AG10803 (cell line): ENCODE results near the gene KNCN.

ENCODE experiments used
- DNase-seq: peaks from one replicate; pipeline ENCODE4 v3.0.0; 2010; ENCODE audit warnings: low read depth
- H3K4me3 ChIP-seq: 2 replicates; pipeline ENCODE4 v1.5.1; 2011; ENCODE audit warnings: mild to moderate bottlenecking, low read length, control low read depth
- TF ChIP-seq, protein P1 (sequence below): conservative IDR thresholded peaks from 2 replicates; pipeline ENCODE4 v1.5.1; 2011; ENCODE audit warnings: mild to moderate bottlenecking, low read length, control low read depth, inconsistent platforms

Gene KNCN

GRCh38 chr1:46512135-46512791, 39.2 kb downstream of the KNCN start:
- H3K4me3 ChIP-seq = no peak overlapping the region
- no peak for DNase-seq
- TF ChIP-seq, protein P1, sequence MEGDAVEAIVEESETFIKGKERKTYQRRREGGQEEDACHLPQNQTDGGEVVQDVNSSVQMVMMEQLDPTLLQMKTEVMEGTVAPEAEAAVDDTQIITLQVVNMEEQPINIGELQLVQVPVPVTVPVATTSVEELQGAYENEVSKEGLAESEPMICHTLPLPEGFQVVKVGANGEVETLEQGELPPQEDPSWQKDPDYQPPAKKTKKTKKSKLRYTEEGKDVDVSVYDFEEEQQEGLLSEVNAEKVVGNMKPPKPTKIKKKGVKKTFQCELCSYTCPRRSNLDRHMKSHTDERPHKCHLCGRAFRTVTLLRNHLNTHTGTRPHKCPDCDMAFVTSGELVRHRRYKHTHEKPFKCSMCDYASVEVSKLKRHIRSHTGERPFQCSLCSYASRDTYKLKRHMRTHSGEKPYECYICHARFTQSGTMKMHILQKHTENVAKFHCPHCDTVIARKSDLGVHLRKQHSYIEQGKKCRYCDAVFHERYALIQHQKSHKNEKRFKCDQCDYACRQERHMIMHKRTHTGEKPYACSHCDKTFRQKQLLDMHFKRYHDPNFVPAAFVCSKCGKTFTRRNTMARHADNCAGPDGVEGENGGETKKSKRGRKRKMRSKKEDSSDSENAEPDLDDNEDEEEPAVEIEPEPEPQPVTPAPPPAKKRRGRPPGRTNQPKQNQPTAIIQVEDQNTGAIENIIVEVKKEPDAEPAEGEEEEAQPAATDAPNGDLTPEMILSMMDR = no peak

GRCh38 chr1:46510998-46511365, 40.5 kb downstream of the KNCN start:
- TF ChIP-seq, protein P1 = no peak
- no peak for DNase-seq
- no peak overlapping the region for H3K4me3 ChIP-seq

DNA sequence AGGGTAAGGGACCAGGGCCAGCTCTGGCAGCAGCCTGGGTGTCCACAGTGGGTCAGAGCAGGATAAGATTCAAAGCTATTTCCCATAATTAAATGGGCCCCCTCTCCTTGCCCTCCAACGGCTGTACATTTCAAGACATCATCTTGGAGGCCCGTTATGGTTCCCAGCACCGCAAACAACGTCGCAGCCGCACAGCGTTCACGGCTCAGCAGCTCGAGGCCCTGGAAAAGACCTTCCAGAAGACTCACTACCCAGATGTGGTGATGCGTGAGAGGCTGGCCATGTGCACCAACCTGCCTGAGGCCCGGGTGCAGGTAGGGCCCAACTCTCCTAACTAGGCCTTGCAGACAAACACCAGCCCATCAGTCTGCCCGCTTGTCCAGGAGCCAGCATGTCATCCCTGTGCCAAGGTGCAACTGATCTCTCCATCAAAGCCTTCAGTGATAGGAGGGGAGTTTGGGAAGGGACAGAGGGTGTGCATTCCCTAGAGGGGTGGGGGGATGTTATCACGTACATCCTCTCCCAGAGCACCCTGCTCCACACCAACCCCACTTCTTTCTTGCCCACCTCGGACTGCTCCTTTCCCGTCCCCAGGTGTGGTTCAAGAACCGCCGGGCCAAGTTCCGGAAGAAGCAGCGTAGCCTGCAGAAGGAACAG, 41.0 kb downstream of the KNCN start:
- TF ChIP-seq, protein P1 = no peak
- no peak overlapping the region for H3K4me3 ChIP-seq
- no peak for DNase-seq

DNA sequence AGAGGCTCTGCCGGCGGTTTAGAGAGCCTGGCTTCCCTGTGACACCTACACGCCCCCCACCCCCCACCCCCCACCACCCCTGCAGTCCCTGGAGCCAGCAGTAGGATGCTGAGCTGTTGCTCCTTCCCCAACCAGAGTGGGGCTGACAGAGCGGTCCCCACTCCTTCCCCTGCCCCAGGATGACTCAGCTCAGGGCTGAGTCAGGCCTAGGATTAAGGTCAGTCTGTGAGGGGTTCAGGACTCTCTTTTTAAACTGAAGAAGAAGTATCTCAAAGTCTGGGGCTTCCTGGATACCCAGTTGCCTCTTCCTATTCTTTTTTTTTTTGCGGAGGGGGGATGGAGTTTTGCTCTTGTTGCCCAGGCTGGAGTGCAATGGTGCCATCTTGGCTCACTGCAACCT, 42.7 kb downstream of the KNCN start:
- H3K4me3 ChIP-seq = no peak overlapping the region
- TF ChIP-seq, protein P1 = no peak
- no peak for DNase-seq

DNA sequence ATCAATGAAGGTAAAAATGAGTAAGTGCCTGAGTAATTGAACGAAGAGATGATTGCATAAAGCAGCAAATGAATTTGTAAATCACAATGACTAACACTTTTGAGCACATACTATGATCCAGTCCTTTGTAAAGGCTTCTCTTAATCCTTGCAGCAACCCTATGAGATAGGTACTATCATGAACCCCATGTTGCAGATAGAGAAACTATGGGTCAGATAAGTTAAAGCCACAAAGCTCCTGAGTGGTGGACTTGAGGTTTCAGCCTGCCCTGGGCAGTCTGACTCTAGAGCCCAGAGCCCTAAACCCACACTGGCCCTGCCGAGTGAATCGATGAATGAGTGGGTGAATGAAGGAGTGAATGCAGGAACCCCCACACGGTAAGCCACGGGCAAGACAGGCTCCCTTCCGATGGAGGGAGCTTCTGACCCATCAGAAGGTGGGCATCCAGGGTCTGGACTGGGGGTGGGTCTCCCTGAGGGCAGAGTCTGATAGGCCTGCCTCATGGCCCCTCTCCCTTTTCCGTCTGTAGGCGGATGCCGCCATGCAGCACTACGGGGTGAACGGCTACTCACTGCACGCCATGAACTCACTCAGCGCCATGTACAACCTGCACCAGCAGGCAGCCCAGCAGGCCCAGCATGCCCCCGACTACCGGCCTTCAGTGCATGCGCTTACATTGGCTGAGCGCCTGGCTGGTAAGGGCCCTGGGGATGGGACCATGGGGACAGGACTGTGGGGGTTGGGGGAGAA, 44.8 kb downstream of the KNCN start:
- DNase-seq = no peak
- no peak overlapping the region for H3K4me3 ChIP-seq
- TF ChIP-seq, protein P1 = no peak

DNA sequence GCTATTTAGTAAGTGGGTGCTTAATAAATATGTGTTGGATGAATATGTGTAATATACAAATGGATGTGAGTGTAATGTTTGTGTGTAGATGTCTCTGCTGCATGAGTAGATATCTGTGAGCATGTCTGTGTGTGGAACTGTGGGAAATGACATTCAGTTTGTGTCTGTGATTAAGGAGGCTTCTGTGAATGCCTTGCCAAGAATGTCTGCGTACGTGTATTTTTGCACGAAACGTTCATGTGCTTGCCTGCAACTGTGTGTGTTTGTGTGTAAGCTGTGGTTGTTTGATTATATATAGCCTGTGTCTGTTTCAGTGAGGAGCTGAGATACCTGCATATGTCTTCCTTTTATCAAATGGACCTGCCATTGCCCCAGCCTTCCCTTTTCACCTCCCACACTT, 48.0 kb downstream of the KNCN start:
- TF ChIP-seq, protein P1 = no peak
- DNase-seq = no peak
- no peak overlapping the region for H3K4me3 ChIP-seq
